ENCODE results near the gene HPCAL4.

Gene HPCAL4

DNA sequence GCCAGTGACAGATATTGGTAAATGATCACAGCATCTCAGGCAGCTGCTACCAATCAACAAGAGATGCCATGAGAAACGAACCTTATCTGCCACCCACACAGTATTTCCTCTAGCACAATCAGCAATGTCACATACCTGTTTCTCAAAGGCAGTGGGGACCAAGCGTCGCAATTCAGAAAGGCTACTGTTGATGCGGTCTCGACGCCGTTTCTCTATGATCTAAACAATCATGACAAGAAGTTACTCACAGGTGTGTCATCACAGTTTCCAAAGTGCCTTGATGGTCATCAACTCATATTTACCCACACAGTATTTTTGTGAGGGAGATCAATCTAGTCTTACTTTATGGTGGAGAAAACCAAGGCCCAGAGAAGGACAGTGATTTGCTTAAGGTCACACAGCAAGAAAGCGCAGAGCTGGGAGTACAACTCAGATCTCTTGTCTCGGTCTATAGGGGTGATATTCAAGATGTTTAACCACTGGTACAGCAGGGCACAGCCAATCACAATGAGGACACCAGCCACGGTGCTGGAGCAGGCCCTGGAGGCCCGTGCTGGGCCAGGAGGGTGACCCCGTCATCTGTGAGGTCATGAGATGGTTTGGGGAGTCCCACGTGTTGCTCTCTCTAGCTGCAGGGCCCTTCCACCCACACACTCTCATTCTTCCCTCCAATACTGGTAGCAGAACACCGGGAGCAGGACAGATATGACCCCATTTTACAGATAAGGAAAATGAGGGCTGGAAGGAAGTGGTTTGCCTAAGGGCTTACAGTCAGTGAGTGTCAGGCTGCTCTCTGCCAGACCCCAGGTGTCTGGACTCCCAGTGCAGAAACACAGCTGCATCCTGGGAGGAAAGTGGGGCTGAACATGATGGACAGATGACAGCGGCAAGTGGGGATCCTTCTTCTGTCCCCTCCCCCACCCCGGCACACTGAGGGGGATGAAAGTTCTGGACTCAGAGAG is 59.6 kb downstream of the HPCAL4 start:
- in situ Hi-C loops (cut with MboI; ENCODE audit: low sequenced_read_pairs): no loop called here

DNA sequence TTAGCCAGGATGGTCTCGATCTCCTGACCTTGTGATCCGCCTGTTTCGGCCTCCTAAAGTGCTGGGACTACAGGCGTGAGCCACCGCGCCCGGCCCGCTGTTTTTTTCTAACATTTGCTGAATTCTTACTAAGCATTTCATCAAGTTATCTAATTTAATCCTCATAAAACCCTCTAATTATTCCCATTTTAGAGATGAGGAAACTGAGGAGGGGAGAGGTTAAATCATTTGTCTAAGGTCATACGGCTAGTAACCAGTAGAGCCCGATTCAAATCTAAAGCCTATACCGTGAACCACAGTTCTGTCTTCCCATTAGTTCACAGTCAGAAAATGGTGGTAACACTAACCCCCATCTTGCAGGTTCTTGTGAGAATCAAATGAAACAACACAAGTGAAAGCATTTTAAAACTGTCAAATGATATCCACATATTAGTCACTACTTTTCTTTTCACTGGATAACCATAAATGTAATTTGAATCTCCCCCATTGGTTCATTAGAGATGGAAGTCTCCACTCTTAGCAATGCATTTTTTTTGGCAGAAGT is 62.4 kb downstream of the HPCAL4 start:
- in situ Hi-C loops (cut with MboI; ENCODE audit: low sequenced_read_pairs): no loop called here

All from HL-60/S4 treated with phorbol 12-myristate 13-acetate at 8.2 ng/mL for 4 days and 3 days (cell line).